HepG2 (cell line): ENCODE data around the gene RBM14. TPM values are rescaled to one million over a fixed set of nuclear protein-coding genes. Genes with fewer than 3 reads are reported as not detected.

Experiments used
- ATAC-seq: fragments of 200-7000 bp; cut with Tn5 transposase; 3 replicates; pipeline ENCODE4 v1.9.1; 2020; ENCODE audit warnings: mild to moderate bottlenecking, moderate library complexity
- BruUV-seq: library from RNA; stranded (reverse); fragments of 400-500 nt; replicated peaks from 2 replicates; lab custom pipeline; 2021; lab: Mats Ljungman, UMichigan
- CTCF ChIA-PET: fragments of 300-600 bp; formaldehyde crosslinking; extraction: SDS; loops from one replicate; lab custom pipeline; 2021; ENCODE audit warnings: low total read pairs, inconsistent platforms, low intra/inter-chr PET ratio; lab: Yijun Ruan, JAX
- POLR2A ChIA-PET: fragments of 350-600 bp; sonication (Branson Sonifier 250); formaldehyde crosslinking; loops from one replicate; lab custom pipeline; 2020; ENCODE audit warnings: antibody characterized with exemption, inconsistent platforms; lab: Yijun Ruan, JAX
- DNase-seq: peaks from one replicate; pipeline ENCODE4 v3.0.0-alpha.2; 2015; ENCODE audit warnings: low spot score
- FAIRE-seq: peaks from 3 replicates; lab custom pipeline; 2011; peaks lifted over from hg19 to GRCh38; lab: Jason Lieb, UNC
- H2AFZ ChIP-seq: one replicate; pipeline ENCODE4 v1.6.1; 2011; ENCODE audit warnings: low read length, inconsistent platforms
- H3K27ac ChIP-seq: fragments of 300-600 bp; 3 replicates; pipeline ENCODE4 v1.8.0; 2011; ENCODE audit warnings: mixed run types, mild to moderate bottlenecking, mixed read lengths, low read length, inconsistent platforms; ENCODE audit not compliant: insufficient read depth; ENCODE audit errors: extremely low read length
- H3K27me3 ChIP-seq, 2 experiments: fragments of 200-600 bp in 1 of 2; 2 replicates in 1 of 2; 3 replicates in 1 of 2; pipeline versions ENCODE4 v1.6.0 to v1.8.0; 2011; ENCODE audit warnings: low read length in 2 of 2, mild to moderate bottlenecking in 2 of 2, moderate library complexity in 2 of 2, inconsistent platforms in 1 of 2; ENCODE audit not compliant: insufficient read depth in 2 of 2, control insufficient read depth in 1 of 2
- H3K36me3 ChIP-seq, 2 experiments: fragments of 200-600 bp in 1 of 2; replicated peaks in 1 of 2; 2 replicates in 1 of 2; 3 replicates in 1 of 2; pipeline versions ENCODE4 v1.5.1 to v1.8.0; 2011; ENCODE audit warnings: low read length in 2 of 2, inconsistent platforms in 1 of 2; ENCODE audit not compliant: insufficient read depth in 2 of 2, control insufficient read depth in 1 of 2
- H3K4me1 ChIP-seq: 2 replicates; pipeline ENCODE4 v1.5.1; 2012; ENCODE audit warnings: low read length, inconsistent platforms; ENCODE audit not compliant: insufficient read depth
- H3K4me2 ChIP-seq: 2 replicates; pipeline ENCODE4 v1.6.0; 2011; ENCODE audit warnings: low read depth, low read length, inconsistent platforms
- H3K4me3 ChIP-seq, 3 experiments: fragments of 200-600 bp in 1 of 3; sonication (generic), shearing (Covaris generic) in 1 of 3; replicated peaks in 1 of 3; 2 replicates each; pipeline ENCODE4 v1.5.1; 2011 to 2016; ENCODE audit warnings: low read length in 3 of 3, inconsistent platforms in 2 of 3, low read depth in 2 of 3, mild to moderate bottlenecking in 2 of 3, control low read depth in 1 of 3, mixed read lengths in 1 of 3; ENCODE audit not compliant: insufficient read depth in 1 of 3
- H3K79me2 ChIP-seq: one replicate; pipeline ENCODE4 v1.6.1; 2011; ENCODE audit warnings: low read length, inconsistent platforms; ENCODE audit not compliant: insufficient read depth
- H3K9ac ChIP-seq: 2 replicates; pipeline ENCODE4 v1.6.0; 2011; ENCODE audit warnings: mild to moderate bottlenecking, low read depth, low read length, inconsistent platforms; ENCODE audit not compliant: insufficient read depth
- H3K9me3 ChIP-seq: 2 replicates; pipeline ENCODE4 v1.5.1; 2012; ENCODE audit warnings: mild to moderate bottlenecking, low read length
- H4K20me1 ChIP-seq: 2 replicates; pipeline ENCODE4 v1.6.0; 2011; ENCODE audit warnings: inconsistent platforms, mild to moderate bottlenecking, low read length, moderate library complexity; ENCODE audit not compliant: insufficient read depth
- ARNTL ChIP-seq: sonication (generic); formaldehyde crosslinking; IDR thresholded peaks from 2 replicates; pipeline ENCODE4 v1.4.0; 2020; ENCODE audit warnings: mild to moderate bottlenecking, missing genetic modification reagents
- KMT2B ChIP-seq: IDR thresholded peaks from 2 replicates; pipeline ENCODE4 v1.6.1; 2016; ENCODE audit warnings: missing genetic modification reagents, missing compliant biosample characterization
- ZNF562 ChIP-seq: sonication (generic); formaldehyde crosslinking; IDR thresholded peaks from 2 replicates; pipeline ENCODE4 v1.8.0; 2022; ENCODE audit warnings: missing genetic modification reagents, borderline replicate concordance
- ZNF570 ChIP-seq: sonication (generic); formaldehyde crosslinking; IDR thresholded peaks from 2 replicates; pipeline ENCODE4 v1.4.0; 2020; ENCODE audit warnings: mild to moderate bottlenecking, missing genetic modification reagents, borderline replicate concordance
- WGBS: methylation state at CpG from one replicate; pipeline ENCODE4 v1.1.6; 2017; ENCODE audit warnings: low lambda C conversion rate; 5-methylcytosine and 5-hydroxymethylcytosine counted together
- in situ Hi-C: cut with HindIII; loops from 2 replicates; pipeline ENCODE4 v1.10.0; 2017; ENCODE audit warnings: low pct_unique_long_range_greater_than_20kb; ENCODE audit not compliant: extremely low pct_ligation_motif_present
- intact Hi-C: fragments of 100-400 bp; cut with micrococcal nuclease; formaldehyde crosslinking; loops from one replicate; pipeline ENCODE4 v1.10.0; 2022; ENCODE audit not compliant: unreplicated experiment
- polyA plus RNA-seq, 8 experiments: library from polyadenylated mRNA; depleted of rRNA in 3 of 8; stranded (reverse) in 7 of 8; unstranded in 1 of 8; fragments of >200 nt; fragmentation: Illumina TruSeq in 4 of 8; extraction: Trizol in 4 of 8; gene quantifications; 2 replicates each; pipeline versions ENCODE4 v1.2.1 to v1.2.3, GENCODE V29; 2011 to 2016; ENCODE audit warnings: low read depth in 4 of 8, missing spikeins in 1 of 8, mixed read lengths in 1 of 8; ENCODE audit not compliant: insufficient read depth in 1 of 8
- total RNA-seq, 5 experiments: library from RNA; depleted of rRNA; stranded (reverse); fragments of >200 nt; fragmentation: Illumina TruSeq; extraction: Trizol; gene quantifications; 2 replicates each; pipeline ENCODE4 v1.2.3, GENCODE V29; 2016; ENCODE audit warnings: low read depth in 1 of 5
- TF ChIP-seq, protein P1 (sequence below), 2 experiments: sonication (generic) in 1 of 2; formaldehyde crosslinking in 1 of 2; IDR thresholded peaks; 2 replicates each; pipeline versions ENCODE4 v1.4.0 to v1.6.1; 2018 to 2020; ENCODE audit warnings: missing genetic modification reagents in 2 of 2, borderline replicate concordance in 1 of 2, low read depth in 1 of 2, mild to moderate bottlenecking in 1 of 2, missing biosample characterization in 1 of 2

The RBM14 gene
- total and polyA plus RNA-seq, 2 of the 13 experiments (the other 11 are each of a cell fraction or from before 2014, with no cell fraction given), result 12.7 to 44.1 TPM

GRCh38 chr11:66607126-66607834 is 9.2 kb upstream of the RBM14 start (continued):
- TF ChIP-seq ZNF570 (CRISPR knock-in tag), result no peak
- no peak for TF ChIP-seq ZNF562 (CRISPR knock-in tag)

DNA sequence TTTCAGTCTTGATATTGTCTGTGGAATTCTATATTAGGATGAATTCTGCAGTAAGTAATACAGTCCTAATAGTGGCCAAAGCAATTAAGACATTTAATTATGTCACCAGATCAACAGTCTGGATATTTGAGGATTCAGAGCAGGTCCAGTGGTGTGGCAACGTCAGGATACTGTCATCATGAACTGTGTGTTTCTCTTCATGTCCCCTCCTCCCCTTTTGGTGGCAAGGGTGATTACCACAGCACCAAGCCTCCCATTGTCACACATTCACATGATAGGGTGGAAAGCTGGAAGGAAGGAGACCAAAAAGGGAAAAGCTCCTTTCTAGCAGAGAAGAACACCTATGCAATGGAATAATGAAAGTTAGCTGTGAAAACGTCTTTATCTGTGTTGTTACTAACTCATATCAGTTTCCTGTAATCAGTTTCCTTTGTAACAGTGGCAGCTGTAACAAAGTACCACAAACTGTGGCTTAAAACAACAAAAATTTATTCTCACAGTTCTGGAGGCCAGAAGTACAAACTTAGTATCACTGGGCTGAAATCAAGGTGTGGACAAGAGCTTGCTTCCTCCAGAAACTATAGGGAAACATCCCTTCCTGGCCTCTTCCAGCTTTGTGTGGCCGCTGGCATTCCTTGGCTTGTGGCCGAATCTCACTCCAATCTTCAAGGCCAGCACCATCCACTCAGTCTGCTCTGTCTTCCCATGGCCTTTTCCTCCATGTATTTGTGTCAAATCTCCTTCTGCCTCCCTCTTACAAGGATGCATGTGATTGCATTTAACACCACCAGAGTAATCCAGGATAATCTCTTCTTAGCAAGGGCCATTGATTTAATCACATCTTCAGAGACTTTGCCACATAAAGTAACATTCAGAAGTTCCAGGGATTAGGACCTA is 6.5 kb upstream of the RBM14 start:
- H3K4me2 ChIP-seq, result no peak overlapping the region
- peaks cover 2 to 6% of the 10 kb centered on the region in 2 experiments; a peak in 3 of 5 replicates for H3K36me3 ChIP-seq
- no peaks in the 10 kb centered on the region for H3K27me3 ChIP-seq
- no peaks in the 10 kb centered on the region for H3K9me3 ChIP-seq
- ATAC-seq (no peak), FAIRE-seq (no peak), DNase-seq (no peak)
- no peak overlapping the region for H3K9ac ChIP-seq
- H3K4me3 ChIP-seq, result no peak overlapping the region
- in situ Hi-C loops, result no loop called here
- BruUV-seq, result TSS peak; percentile 29
- TF ChIP-seq ZNF562 (CRISPR knock-in tag) (no peak), KMT2B (CRISPR knock-in tag) (no peak), ARNTL (CRISPR knock-in tag) (no peak)
- TF ChIP-seq, protein P1, sequence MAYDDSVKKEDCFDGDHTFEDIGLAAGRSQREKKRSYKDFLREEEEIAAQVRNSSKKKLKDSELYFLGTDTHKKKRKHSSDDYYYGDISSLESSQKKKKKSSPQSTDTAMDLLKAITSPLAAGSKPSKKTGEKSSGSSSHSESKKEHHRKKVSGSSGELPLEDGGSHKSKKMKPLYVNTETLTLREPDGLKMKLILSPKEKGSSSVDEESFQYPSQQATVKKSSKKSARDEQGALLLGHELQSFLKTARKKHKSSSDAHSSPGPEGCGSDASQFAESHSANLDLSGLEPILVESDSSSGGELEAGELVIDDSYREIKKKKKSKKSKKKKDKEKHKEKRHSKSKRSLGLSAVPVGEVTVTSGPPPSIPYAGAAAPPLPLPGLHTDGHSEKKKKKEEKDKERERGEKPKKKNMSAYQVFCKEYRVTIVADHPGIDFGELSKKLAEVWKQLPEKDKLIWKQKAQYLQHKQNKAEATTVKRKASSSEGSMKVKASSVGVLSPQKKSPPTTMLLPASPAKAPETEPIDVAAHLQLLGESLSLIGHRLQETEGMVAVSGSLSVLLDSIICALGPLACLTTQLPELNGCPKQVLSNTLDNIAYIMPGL (CRISPR knock-in tag; IDR thresholded peaks at IDR 0.05; ENCODE audit: borderline replicate concordance in 1 of 2, low read depth in 1 of 2), result no peak
- no peaks in the 10 kb centered on the region for H4K20me1 ChIP-seq
- ChIA-PET POLR2A (interaction anchor here (2.6 kb wide), 1 partner anchor 18 kb away, joined by 9 read pairs; the partner anchor contains the start of genes CCDC87 and CCS), CTCF (no interaction called here)
- WGBS, result 66% methylated on average over 4 of the region's 4 CpGs
- H2AFZ ChIP-seq, result no peak overlapping the region
- H3K4me1 ChIP-seq, result peaks cover 27% of the 10 kb centered on the region
- no peaks in the 10 kb centered on the region for H3K79me2 ChIP-seq
- intact Hi-C loops, result no loop called here
- no peak overlapping the region for H3K27ac ChIP-seq
